GM10847 (cell line): ENCODE measurements around the gene USF2.

Experiments used
- POLR2A ChIP-seq: IDR thresholded peaks from 2 replicates; pipeline ENCODE4 v1.6.1; 2011; ENCODE audit not compliant: insufficient read length; ENCODE audit errors: extremely low read depth

USF2 gene

DNA sequence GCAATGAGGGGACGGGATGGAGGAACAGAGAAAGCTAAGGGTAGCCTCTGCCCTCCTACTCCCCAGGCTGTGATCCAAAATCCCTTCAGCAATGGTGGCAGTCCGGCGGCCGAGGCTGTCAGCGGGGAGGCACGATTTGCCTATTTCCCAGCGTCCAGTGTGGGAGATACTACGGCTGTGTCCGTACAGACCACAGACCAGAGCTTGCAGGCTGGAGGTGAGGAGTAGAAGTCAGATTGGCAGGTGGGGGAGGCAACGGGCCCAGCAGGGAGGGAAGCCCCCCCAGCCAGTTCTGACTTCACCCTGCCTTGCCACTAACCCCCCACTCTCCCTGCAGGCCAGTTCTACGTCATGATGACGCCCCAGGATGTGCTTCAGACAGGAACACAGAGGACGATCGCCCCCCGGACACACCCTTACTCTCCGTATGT is 1.6 kb downstream of the USF2 start:
- TF ChIP-seq POLR2A, result no peak

DNA sequence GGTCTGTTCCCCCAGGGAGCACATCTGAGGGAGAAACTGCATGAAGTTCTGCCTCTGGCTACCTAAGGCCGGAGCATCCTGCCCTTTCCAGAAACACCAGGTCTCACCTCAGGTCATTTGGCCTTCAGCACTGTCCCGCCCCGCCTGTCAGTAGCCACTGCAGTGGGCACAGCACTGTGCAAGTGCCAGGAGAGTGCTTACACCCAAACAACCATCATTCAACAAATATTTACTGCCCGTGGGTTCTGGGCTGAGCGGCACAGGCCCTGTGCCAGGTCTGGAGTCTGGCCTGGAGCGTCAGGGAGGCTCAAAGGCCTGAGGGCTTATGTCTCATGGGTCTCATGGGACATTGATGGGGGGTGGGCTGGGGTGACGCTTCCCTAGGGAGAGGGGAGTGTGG is 2.8 kb downstream of the USF2 start:
- no peak for TF ChIP-seq POLR2A

DNA sequence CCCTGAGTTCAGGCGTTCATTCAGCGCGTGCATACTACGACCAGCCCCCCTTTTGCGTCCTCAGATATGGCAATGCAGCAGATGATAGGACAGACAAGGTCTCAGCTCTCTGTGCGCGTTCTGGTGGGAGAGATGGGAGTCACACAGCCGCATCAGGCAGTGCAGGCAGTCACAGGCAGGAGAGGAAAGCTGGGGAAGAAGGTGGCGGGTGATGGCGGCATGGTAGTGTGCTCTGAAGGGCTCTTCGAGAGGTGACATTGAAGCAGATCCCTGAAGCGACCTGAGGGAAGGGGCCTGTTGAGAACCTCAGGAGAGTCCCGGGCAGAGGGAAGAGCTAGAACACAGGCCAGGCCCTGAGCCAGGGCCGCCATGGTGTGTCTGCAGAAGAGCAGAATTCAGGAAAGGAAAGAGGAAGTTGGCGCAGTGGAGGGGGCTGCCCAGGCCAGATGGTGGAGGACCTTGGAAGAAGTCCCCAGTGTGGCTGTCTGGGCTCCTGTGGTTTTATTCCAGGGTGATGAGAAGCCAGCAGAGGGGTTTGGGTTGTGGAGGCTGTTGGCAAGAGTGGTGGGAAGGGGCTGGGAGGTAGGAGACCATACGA is 3.5 kb downstream of the USF2 start:
- no peak for TF ChIP-seq POLR2A

DNA sequence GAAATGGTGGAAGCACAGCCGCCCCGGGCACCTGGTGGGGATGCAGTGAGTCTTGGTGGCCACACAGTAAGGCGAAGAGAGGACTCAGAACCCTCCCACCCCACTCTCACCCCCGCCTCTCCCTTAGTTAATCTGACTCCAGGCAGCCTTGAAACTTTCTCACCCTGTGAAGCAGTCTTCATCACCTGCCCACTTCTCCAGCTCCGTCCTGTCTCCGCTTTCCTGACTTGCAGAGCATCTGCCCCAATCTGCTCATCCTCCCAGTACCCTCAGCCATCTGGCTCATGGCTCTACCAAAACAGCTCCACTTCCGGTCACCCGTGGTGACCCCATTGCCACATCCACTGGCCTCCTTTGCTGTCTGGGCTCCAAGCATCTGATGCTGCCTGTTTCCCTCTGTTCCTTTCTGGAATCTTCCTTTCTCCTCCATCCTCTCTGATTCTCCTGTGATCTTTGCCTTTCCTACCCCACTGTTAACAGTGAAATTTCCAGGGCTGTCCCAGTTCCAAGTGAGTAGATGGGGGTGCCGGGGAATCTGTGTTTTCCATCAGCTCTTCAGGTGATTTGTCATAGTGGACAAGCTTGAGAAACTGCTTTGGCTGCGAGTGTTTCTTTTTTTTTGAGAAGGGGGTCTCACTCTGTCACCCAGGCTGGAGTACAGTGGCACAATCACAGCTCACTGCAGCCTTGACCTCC is 4.3 kb downstream of the USF2 start:
- TF ChIP-seq POLR2A, result no peak

DNA sequence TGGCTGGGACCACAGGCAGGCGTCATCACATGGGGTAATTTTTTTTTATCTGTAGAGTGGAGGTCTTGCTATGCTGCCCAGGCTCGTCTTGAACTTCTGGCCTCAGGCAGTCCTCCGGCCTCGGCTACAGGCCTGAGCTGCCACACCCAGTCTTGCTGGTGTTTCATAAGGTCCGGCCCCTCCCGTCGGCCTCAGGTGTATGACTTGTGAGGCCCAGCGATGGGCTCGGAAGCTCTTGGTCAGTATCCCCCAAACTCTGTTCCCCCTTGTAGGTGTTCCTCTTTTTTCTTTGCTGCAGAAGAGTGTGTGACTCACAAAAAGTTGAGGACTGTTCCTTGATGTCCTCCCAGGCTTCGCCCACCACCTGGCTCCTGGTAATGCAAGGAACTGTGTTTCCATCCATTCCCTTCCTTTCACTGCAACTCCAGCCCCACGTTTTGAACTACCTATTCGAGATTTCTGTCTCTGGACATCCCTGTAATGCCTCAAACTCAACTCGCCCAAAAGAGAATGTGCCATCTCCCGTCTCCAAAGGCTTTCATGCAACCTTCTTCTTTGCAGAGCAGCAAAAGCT is 5.0 kb downstream of the USF2 start:
- TF ChIP-seq POLR2A, result no peak

DNA sequence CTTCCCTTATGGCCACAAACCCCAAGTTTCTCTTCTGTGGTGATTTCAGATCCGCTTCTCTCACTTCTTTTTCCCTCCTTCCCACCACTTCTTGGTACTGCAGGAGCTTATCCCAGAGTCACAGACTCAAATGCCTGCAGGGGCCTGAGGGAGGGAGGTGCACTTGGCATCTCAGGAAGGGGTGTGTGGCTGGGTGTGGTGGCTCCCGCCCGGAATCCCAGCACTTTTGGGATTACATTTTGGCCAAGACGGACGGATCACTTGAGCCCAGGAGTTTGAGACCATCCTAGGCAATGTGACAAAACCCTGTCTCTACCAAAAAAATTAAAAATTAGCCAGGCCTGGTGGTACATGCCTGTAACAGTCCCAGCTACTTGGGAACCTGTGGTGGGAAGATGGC is 5.6 kb downstream of the USF2 start:
- TF ChIP-seq POLR2A, result no peak

DNA sequence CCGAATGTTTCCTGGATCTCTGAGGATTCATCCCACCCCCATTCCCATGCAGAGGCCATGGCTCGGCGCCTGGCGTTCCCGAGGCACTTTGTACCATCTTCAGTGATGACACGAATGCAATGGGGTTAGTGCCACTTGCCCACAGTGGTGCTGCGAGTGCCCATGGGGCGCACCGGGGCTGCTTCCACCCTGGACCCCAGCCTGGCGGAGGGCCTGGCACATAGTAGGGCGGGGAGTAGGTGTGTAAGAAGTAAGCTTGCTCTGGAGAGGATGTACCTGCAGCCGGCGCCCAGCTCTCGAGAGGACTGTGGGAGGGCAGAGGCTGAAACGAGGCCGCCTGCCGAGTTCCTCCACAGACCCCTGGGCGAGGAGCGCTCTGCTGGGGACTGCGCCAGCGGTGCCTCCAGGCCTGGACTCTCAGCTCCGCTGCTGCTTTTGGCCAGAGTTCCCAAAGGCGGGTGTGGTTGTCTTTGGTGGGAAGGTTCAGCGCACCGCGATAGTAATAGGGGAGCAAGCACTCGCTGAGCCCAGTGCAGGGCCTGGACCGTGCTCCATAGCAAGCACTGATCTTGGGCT is 8.0 kb downstream of the USF2 start:
- TF ChIP-seq POLR2A, result no peak

DNA sequence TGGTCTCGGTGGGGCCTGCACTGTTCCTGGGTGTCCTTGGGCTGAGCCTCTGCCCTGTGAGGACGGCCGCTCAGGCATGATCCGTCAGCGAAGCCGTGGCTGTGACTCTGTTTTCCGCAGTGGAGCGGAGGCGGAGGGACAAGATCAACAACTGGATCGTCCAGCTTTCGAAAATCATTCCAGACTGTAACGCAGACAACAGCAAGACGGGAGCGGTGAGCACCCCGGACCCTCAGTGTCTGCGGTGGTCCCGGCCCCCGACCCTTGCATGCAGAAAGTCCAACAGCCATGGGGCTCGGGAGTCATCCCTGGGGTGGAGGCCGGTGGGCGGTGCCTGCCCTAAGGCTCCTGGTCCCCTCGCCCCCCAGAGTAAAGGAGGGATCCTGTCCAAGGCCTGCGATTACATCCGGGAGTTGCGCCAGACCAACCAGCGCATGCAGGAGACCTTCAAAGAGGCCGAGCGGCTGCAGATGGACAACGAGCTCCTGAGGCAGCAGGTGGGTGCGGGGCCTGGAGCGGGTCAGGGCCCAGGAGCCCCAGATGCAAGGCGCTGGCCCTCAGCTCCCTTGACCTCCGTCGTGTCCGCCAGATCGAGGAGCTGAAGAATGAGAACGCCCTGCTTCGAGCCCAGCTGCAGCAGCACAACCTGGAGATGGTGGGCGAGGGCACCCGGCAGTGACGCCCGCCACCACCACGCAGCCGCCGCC is 10.0 kb downstream of the USF2 start:
- TF ChIP-seq POLR2A, result no peak

DNA sequence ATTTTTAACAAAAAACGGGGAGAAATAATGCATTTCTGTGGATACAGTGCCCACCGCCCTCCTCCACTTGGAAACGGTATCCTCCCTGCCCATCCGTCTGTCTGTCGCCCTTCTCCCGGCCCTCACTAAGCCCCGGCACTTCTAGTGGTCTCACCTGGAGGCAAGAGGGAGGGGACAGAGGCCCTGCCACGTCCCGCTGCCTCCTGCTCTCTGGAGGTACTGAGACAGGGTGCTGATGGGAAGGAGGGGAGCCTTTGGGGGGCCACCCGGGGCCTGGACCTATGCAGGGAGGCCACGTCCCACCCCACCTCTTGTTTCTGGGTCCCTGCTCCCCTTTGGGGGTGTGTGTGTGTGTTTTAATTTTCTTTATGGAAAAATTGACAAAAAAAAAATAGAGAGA is 10.6 kb downstream of the USF2 start:
- no peak for TF ChIP-seq POLR2A

DNA sequence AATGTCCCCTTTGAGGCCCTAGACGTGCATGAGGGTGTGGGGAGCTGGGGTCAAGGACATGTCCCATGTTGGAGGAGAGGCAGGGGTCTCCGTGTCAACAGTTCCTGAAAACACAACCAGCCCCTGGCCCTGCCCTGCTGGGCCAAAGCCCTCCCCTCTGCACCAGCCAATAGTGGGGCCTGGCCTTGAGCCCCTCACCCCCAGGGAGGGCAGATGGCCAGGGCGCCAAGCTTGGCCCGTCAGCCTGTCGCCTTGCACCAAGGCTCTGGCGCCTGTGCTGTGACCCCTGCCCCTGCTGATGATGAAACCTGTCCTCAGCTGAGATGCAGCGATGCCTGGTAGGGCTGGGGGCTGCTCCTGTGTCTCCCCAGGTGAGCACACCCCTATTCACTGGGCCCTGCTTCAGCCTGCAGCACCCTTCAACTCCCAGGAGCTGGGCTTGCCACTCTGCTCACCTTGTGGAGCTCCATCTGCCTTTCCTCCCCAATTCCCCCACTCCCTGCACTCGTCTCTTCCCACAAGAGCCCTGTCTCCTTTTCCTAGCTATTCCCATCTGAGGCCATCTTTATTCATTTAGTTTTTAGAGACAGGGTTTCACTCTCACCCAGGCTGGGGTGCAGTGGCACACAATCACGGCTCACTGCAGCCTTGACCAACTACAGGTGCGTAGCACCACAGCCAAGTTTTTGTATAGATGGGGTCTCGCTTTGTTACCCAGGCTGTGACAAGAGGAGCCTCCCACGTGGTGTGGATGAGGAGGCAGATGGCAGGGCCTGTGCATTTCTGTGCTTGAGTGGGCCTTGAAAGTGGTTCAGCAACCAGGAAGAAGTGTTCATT is 11.4 kb downstream of the USF2 start:
- TF ChIP-seq POLR2A, result no peak

DNA sequence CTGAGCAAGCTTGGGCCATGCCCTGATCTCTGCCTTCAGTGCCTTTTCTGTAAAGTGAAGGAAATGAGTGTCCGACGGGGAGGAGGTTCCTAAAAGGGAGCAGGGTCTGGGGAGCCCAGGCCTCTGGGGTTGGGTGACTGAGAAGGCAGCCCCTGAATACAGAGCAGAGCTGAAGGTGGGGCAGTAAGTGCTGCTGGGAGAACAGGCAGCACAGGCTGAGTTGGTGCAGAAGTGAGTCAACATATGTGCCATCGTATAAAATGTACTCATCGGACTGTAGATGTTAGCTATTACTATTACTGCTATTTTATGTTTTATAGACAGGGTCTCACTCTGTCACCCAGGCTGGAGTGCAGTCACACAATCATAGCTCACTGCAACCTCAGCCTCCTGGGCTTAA is 12.5 kb downstream of the USF2 start:
- TF ChIP-seq POLR2A, result no peak

DNA sequence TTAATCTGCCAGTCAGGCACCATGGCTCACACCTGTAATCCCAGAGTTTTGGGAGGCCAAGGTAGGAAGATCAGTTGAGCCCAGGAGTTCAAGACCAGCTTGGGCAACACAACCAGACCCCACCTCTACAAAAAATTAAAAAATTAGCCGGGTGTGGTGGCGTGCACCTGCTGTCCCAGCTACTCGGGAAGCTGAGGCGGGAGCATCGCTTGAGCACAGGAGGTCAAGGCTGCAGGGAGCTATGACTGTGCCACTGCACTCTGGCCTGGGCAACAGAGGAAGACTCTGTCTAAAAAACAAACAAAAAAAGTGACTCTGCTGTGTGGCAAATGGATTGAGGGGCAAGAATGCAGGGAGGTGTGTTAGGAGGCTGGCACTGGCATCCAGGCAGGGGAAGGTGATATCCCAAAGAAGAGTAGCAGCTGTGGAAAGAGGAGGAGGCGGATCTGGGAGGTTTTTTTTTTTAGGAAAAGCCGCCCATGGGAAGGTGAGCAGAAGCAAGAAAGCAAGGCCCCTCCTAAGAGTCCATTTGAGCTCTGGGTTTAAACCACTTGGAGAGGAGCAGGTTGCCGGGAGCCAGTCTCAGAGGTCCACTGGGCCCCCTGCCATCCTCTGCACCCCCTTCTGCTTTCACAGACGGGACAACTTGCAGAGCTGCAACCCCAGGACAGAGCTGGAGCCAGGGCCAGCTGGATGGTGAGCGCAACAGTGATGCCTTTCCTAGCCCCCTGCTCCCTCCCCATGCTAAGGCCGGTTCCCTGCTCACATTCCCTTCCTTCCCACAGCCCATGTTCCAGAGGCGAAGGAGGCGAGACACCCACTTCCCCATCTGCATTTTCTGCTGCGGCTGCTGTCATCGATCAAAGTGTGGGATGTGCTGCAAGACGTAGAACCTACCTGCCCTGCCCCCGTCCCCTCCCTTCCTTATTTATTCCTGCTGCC is 15.7 kb downstream of the USF2 start:
- no peak for TF ChIP-seq POLR2A

DNA sequence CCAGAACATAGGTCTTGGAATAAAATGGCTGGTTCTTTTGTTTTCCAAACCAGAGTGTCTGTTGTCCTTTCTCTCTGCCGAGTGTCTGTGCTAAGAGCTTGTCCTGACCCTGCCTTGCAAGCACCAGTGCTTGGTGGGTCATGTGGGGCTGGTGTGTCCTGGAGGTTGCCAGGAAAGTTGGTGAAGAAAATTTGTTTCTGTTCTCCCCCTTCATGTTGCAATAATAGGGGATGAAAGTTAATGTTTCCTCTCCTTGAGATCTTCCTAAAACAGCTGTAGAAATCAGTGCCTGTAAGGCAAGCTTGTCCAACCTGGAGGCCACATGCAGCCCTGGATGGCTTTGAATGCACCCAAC is 16.3 kb downstream of the USF2 start:
- no peak for TF ChIP-seq POLR2A

DNA sequence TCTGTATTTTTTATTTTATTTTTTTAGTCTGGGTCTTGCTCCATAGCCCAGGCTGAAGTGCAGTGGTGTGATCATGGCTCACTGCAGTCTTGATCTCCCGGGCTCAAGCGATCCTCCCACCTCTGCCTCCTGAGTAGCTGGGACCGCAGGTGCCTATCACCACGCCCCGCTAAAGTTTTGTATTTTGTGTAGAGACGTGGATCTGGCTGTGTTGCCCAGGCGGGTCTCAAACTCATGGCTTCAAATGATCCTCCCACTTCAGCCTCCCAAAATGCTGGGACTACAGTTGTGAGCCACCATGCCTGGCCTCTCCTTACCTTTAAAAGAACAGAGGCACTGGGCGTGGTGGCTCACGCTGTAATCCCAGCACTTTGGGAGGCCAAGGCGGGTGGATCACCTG is 19.0 kb downstream of the USF2 start:
- no peak for TF ChIP-seq POLR2A
